ENCODE results near the gene WWOX. TPM values are rescaled to one million over a fixed set of nuclear protein-coding genes. Genes with fewer than 3 reads are reported as not detected.

The WWOX gene
- total and polyA plus RNA-seq, 4 donors = 5.4 to 61.5 (median 18.4) TPM

DNA sequence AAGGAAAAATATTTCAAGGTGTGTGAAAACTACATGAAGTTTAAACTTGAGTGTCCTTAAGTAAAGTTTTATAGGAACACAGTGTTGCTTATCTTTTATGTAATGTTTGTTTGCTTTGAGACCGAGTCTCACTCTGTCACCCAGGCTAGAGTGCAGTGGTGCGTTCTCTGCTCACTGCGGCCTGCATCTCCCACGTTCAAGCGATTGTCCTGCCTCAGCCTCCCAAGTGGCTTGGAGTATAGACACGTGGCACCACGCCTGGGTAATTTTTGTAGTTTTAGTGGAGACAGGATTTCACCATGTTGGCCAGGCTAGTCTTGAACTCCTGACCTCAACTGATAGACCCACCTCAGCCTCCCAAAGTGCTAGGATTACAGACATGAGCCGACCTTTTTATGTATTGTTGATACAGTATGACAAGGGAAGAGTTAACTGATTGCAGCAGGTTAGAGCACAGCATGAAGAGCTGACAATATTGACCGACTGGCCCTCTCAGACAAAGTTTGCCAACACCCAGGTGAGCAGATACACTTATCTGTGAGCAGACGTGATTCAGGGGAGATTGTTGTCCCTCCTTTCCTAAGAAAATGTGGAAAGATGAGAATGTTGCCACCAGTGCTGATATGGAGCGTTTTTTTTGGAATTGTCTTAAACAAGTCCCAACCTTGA lies 373.7 kb downstream of the WWOX start:
- ATAC-seq (ENCODE audit: insufficient read depth, low FRiP score) = no peak
- TF ChIP-seq CTCF (IDR thresholded peaks at IDR 0.05; ENCODE audit: control extremely low read depth, extremely low read depth) = no peak

GRCh38 chr16:78474762-78475161 lies 375.3 kb downstream of the WWOX start:
- Histone ChIP-seq H3K9me3 (ENCODE audit: control insufficient read depth in 4 of 4, insufficient read depth in 3 of 4, low read length in 3 of 4) (no peaks in the 10 kb centered on the region), H3K4me3 (no peak overlapping the region)
- DNase-seq = no peak

More for the DNA sequence above, 373.7 kb downstream of the WWOX start:
- Histone ChIP-seq H3K36me3 (ENCODE audit: control insufficient read depth in 4 of 4, insufficient read depth in 4 of 4, low read length in 4 of 4) (no peaks in the 10 kb centered on the region), H3K4me1 (ENCODE audit: control insufficient read depth in 5 of 5, insufficient read depth in 5 of 5, low read length in 5 of 5) (peaks cover 0 to 4% (median 0%) of the 10 kb centered on the region in 5 donors), H3K9ac (ENCODE audit: insufficient read depth in 1 of 2, low read length in 2 of 2) (no peak overlapping the region), H3K27ac (ENCODE audit: low read depth in 1 of 2, low read length in 1 of 2) (no peak overlapping the region), H3K27me3 (ENCODE audit: control insufficient read depth in 3 of 3, insufficient read depth in 3 of 3, low read length in 2 of 3) (no peaks in the 10 kb centered on the region), H3K9me3 (ENCODE audit: control insufficient read depth in 4 of 4, insufficient read depth in 3 of 4, low read length in 3 of 4) (no peaks in the 10 kb centered on the region), H3K4me3 (no peak overlapping the region)
- no peak for DNase-seq
- WGBS, 2 donors = 71 to 87% methylated on average over 11 of the region's 11 CpGs

DNA sequence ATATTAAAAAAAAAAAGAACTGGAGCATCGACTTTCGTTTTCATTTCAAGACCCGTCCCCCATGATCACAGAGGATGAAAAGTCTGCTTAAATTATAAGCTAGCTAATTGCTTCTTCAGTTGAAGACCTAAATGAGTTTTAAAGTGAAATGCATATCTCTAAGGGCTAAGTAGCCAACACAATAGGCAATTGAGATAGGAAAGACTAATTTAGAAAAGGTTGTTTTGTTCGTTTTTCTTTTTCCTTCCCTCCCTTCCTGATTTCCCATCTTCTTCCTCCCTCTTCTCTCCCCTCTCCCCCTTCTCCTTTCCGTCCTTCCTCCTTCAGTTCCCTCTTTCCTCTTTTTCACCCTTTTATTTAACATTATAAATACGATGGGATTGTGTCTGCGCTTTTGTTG lies 377.2 kb downstream of the WWOX start:
- no peak overlapping the region for H3K4me3 ChIP-seq
- H3K27me3 ChIP-seq (ENCODE audit: control insufficient read depth in 3 of 3, insufficient read depth in 3 of 3, low read length in 2 of 3) = no peaks in the 10 kb centered on the region
- DNase-seq (no peak), ATAC-seq (ENCODE audit: insufficient read depth, low FRiP score) (no peak)
- no peaks in the 10 kb centered on the region for H3K9me3 ChIP-seq (ENCODE audit: control insufficient read depth in 4 of 4, insufficient read depth in 3 of 4, low read length in 3 of 4)
- TF ChIP-seq CTCF (IDR thresholded peaks at IDR 0.05; ENCODE audit: control extremely low read depth, extremely low read depth) = no peak
- peaks cover 0 to 8% (median 0%) of the 10 kb centered on the region in 5 donors for H3K4me1 ChIP-seq (ENCODE audit: control insufficient read depth in 5 of 5, insufficient read depth in 5 of 5, low read length in 5 of 5)
- H3K27ac ChIP-seq (ENCODE audit: low read depth in 1 of 2, low read length in 1 of 2) = no peak overlapping the region
- H3K9ac ChIP-seq (ENCODE audit: insufficient read depth in 1 of 2, low read length in 2 of 2) = no peak overlapping the region
- no peaks in the 10 kb centered on the region for H3K36me3 ChIP-seq (ENCODE audit: control insufficient read depth in 4 of 4, insufficient read depth in 4 of 4, low read length in 4 of 4)
- WGBS, 2 donors = 74 to 86% methylated on average over 7 of the region's 7 CpGs

More at GRCh38 chr16:78474762-78475161, 375.3 kb downstream of the WWOX start:
- 96 to 98% methylated on average over 4 of the region's 4 CpGs for WGBS, 2 donors
- Histone ChIP-seq H3K27ac (ENCODE audit: low read depth in 1 of 2, low read length in 1 of 2) (no peak overlapping the region), H3K36me3 (ENCODE audit: control insufficient read depth in 4 of 4, insufficient read depth in 4 of 4, low read length in 4 of 4) (no peaks in the 10 kb centered on the region), H3K9ac (ENCODE audit: insufficient read depth in 1 of 2, low read length in 2 of 2) (no peak overlapping the region), H3K27me3 (ENCODE audit: control insufficient read depth in 3 of 3, insufficient read depth in 3 of 3, low read length in 2 of 3) (no peaks in the 10 kb centered on the region), H3K4me1 (ENCODE audit: control insufficient read depth in 5 of 5, insufficient read depth in 5 of 5, low read length in 5 of 5) (peaks cover 0 to 4% (median 0%) of the 10 kb centered on the region in 5 donors)
- TF ChIP-seq CTCF (IDR thresholded peaks at IDR 0.05; ENCODE audit: control extremely low read depth, extremely low read depth) = no peak
- no peak for ATAC-seq (ENCODE audit: insufficient read depth, low FRiP score)
